ENCODE data around the gene HK1. TPM values are rescaled to one million over a fixed set of nuclear protein-coding genes. Genes with fewer than 3 reads are reported as not detected.

HK1 gene
- total and polyA plus RNA-seq, 4 donors: 1.8 to 166 (median 7.4) TPM

GRCh38 chr10:69295027-69295636 is 16.8 kb downstream of the HK1 start:
- 90% methylated on average over 11 of the region's 11 CpGs for WGBS
- H3K36me3 ChIP-seq (ENCODE audit: control insufficient read depth in 4 of 4, insufficient read depth in 3 of 4, low read depth in 1 of 4, low read length in 3 of 4): no peaks in the 10 kb centered on the region
- no peak for DNase-seq (ENCODE audit: low spot score)
- H3K27ac ChIP-seq (ENCODE audit: low read depth in 1 of 2, low read length in 2 of 2): no peak overlapping the region
- no peak overlapping the region for H3K9ac ChIP-seq (ENCODE audit: low read depth in 1 of 2, low read length in 2 of 2)
- no peaks in the 10 kb centered on the region for H3K4me1 ChIP-seq (ENCODE audit: control insufficient read depth in 4 of 4, insufficient read depth in 4 of 4, low read length in 3 of 4)
- H3K27me3 ChIP-seq (ENCODE audit: control insufficient read depth in 4 of 4, insufficient read depth in 4 of 4, low read length in 3 of 4): no peaks in the 10 kb centered on the region
- TF ChIP-seq CTCF (IDR thresholded peaks at IDR 0.05; ENCODE audit: low read depth, low read length, missing input control) (no peak), RAD21 (IDR thresholded peaks at IDR 0.05) (no peak), JUND (IDR thresholded peaks at IDR 0.05) (no peak), MAX (IDR thresholded peaks at IDR 0.05) (no peak), YY1 (IDR thresholded peaks at IDR 0.05) (no peak), REST (IDR thresholded peaks at IDR 0.05) (no peak), NR2F2 (IDR thresholded peaks at IDR 0.05) (no peak), FOXA1 (IDR thresholded peaks at IDR 0.05) (no peak), TAF1 (conservative IDR thresholded peaks at IDR 0.05) (no peak), FOXA2 (IDR thresholded peaks at IDR 0.05) (no peak), HNF4G (IDR thresholded peaks at IDR 0.05) (no peak)
- TF ChIP-seq, protein P1, sequence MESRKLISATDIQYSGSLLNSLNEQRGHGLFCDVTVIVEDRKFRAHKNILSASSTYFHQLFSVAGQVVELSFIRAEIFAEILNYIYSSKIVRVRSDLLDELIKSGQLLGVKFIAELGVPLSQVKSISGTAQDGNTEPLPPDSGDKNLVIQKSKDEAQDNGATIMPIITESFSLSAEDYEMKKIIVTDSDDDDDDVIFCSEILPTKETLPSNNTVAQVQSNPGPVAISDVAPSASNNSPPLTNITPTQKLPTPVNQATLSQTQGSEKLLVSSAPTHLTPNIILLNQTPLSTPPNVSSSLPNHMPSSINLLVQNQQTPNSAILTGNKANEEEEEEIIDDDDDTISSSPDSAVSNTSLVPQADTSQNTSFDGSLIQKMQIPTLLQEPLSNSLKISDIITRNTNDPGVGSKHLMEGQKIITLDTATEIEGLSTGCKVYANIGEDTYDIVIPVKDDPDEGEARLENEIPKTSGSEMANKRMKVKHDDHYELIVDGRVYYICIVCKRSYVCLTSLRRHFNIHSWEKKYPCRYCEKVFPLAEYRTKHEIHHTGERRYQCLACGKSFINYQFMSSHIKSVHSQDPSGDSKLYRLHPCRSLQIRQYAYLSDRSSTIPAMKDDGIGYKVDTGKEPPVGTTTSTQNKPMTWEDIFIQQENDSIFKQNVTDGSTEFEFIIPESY (IDR thresholded peaks at IDR 0.05): no peak
- H3K9me3 ChIP-seq (ENCODE audit: control insufficient read depth in 4 of 4, low read length in 3 of 4): no peaks in the 10 kb centered on the region
- H3K4me3 ChIP-seq (ENCODE audit: low read depth in 1 of 3, low read length in 3 of 3): no peak overlapping the region

GRCh38 chr10:69303632-69304051 is 25.3 kb downstream of the HK1 start:
- H3K36me3 ChIP-seq (ENCODE audit: control insufficient read depth in 4 of 4, insufficient read depth in 3 of 4, low read depth in 1 of 4, low read length in 3 of 4): no peaks in the 10 kb centered on the region
- DNase-seq (ENCODE audit: low spot score): no peak
- WGBS: 93% methylated on average over 3 of the region's 3 CpGs
- no peaks in the 10 kb centered on the region for H3K9me3 ChIP-seq (ENCODE audit: control insufficient read depth in 4 of 4, low read length in 3 of 4)
- no peak overlapping the region for H3K9ac ChIP-seq (ENCODE audit: low read depth in 1 of 2, low read length in 2 of 2)
- no peak for TF ChIP-seq FOXA2 (IDR thresholded peaks at IDR 0.05)
- TF ChIP-seq TAF1 (conservative IDR thresholded peaks at IDR 0.05): no peak
- TF ChIP-seq FOXA1 (IDR thresholded peaks at IDR 0.05): no peak
- TF ChIP-seq CTCF (IDR thresholded peaks at IDR 0.05; ENCODE audit: low read depth, low read length, missing input control): no peak
- TF ChIP-seq YY1 (IDR thresholded peaks at IDR 0.05): no peak
- no peak for TF ChIP-seq JUND (IDR thresholded peaks at IDR 0.05)
- TF ChIP-seq MAX (IDR thresholded peaks at IDR 0.05): no peak
- TF ChIP-seq, protein P2, sequence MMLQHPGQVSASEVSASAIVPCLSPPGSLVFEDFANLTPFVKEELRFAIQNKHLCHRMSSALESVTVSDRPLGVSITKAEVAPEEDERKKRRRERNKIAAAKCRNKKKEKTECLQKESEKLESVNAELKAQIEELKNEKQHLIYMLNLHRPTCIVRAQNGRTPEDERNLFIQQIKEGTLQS (IDR thresholded peaks at IDR 0.05): no peak
- TF ChIP-seq NR2F2 (IDR thresholded peaks at IDR 0.05): no peak
- H3K27ac ChIP-seq (ENCODE audit: low read depth in 1 of 2, low read length in 2 of 2): no peak overlapping the region
- no peak overlapping the region for H3K4me3 ChIP-seq (ENCODE audit: low read depth in 1 of 3, low read length in 3 of 3)
- H3K4me1 ChIP-seq (ENCODE audit: control insufficient read depth in 4 of 4, insufficient read depth in 4 of 4, low read length in 3 of 4): no peaks in the 10 kb centered on the region
- H3K27me3 ChIP-seq (ENCODE audit: control insufficient read depth in 4 of 4, insufficient read depth in 4 of 4, low read length in 3 of 4): no peaks in the 10 kb centered on the region

Measured in liver (tissue), 9 donors.